NCI-H226 (cell line): ENCODE results near the gene RFT1.
A peak's percentile ranks its signal among the peaks of the same experiment; 100 is the strongest.

Experiments used
- DNase-seq: peaks from one replicate; pipeline ENCODE4 v3.0.0-alpha.2; 2015

The RFT1 gene

GRCh38 chr3:53122933-53123305, 7.3 kb downstream of the RFT1 start:
- DNase-seq, result no peak

- DNase-seq, result no peak
Measured at GRCh38 chr3:53122255-53122932, 7.8 kb downstream of the RFT1 start.

GRCh38 chr3:53120336-53120735, 9.9 kb downstream of the RFT1 start:
- no peak for DNase-seq

GRCh38 chr3:53116956-53117355, 13.3 kb downstream of the RFT1 start:
- DNase-seq, result no peak

GRCh38 chr3:53114412-53115074, 15.7 kb downstream of the RFT1 start:
- DNase-seq, result peak; percentile 6

- peak; percentile 20 for DNase-seq
Measured at GRCh38 chr3:53114011-53114400, 16.2 kb downstream of the RFT1 start.

- DNase-seq, result no peak
Measured at GRCh38 chr3:53113293-53114010, 16.8 kb downstream of the RFT1 start.

- no peak for DNase-seq
Measured at GRCh38 chr3:53111822-53112221, 18.4 kb downstream of the RFT1 start.

GRCh38 chr3:53109891-53110771, 20.1 kb downstream of the RFT1 start:
- DNase-seq, result no peak

GRCh38 chr3:53109190-53109589, 21.0 kb downstream of the RFT1 start:
- DNase-seq, result peak; percentile 77

GRCh38 chr3:53104762-53105161, 25.5 kb downstream of the RFT1 start:
- no peak for DNase-seq

- DNase-seq, result no peak
Measured at GRCh38 chr3:53103397-53104296, 26.6 kb downstream of the RFT1 start.

- no peak for DNase-seq
Measured at GRCh38 chr3:53102601-53103147, 27.6 kb downstream of the RFT1 start.

- DNase-seq, result no peak
Measured at GRCh38 chr3:53101956-53102355, 28.3 kb downstream of the RFT1 start.

GRCh38 chr3:53100818-53101466, 29.3 kb downstream of the RFT1 start:
- no peak for DNase-seq

- DNase-seq, result no peak
Measured at GRCh38 chr3:53097887-53098286, 32.3 kb downstream of the RFT1 start.

- DNase-seq, result no peak
Measured at GRCh38 chr3:53092942-53093341, 37.3 kb downstream of the RFT1 start.

- DNase-seq, result no peak
Measured at GRCh38 chr3:53092216-53092615, 38.0 kb downstream of the RFT1 start.

GRCh38 chr3:53091011-53091410, 39.2 kb downstream of the RFT1 start:
- no peak for DNase-seq

GRCh38 chr3:53089511-53089910, 40.7 kb downstream of the RFT1 start:
- DNase-seq, result no peak

- no peak for DNase-seq
Measured at GRCh38 chr3:53085476-53085875, 44.8 kb downstream of the RFT1 start.
